22Rv1 (cell line): ENCODE data around the gene EXOC4.
A peak's percentile ranks its signal among the peaks of the same experiment; 100 is the strongest.

Experiments
- H3K27ac ChIP-seq: fragments of 450-650 bp; 2 replicates; pipeline ENCODE4 v1.5.1; 2017
- ZFX ChIP-seq: fragments of 450-650 bp; IDR thresholded peaks from 2 replicates; pipeline ENCODE4 v1.6.1; 2017; ENCODE audit warnings: antibody characterized with exemption, borderline replicate concordance
- TF ChIP-seq, protein P1 (sequence below): fragments of 450-650 bp; IDR thresholded peaks from 2 replicates; pipeline ENCODE4 v1.5.1; 2017; ENCODE audit warnings: mild to moderate bottlenecking

EXOC4 gene

DNA sequence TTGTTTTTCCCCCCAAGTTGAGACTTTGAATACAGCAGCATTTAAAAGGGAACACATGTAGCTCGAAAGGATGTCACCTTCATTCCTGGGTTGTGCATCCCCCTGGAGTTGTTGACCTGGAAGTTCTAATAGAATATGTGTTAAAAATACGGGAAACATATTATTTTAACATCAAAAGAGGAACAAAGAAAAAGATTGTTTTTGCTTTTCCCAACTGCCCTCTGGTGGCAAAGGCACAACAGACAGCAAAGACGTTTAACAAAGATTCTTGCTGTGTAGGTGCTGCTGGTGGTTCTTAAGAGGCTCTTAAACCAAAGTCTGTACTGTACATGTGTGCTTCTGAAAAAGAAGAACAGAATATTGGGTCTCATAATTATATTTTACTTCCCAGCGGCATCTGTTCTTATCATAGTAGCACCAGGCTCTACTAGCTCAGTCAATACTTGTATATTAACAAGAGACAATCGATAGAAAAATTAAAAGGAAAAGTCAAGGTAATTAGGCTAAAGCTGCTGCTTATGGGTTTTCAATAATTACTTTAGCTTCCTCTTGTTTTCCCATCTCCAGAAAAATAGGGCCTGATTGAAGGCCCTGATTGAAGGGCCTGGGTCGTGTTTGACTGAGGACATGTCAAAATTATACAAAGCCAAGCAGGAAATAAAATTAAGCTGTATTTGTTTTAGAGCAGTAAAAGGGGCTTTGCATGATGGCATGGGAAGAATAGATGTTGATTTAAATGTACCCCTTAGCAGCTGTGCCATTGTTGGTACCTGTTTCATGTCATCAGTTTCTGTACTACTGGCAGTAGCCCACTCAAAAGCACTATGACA lies 490.0 kb downstream of the EXOC4 start:
- H3K27ac ChIP-seq = no peak overlapping the region
- TF ChIP-seq, protein P1, sequence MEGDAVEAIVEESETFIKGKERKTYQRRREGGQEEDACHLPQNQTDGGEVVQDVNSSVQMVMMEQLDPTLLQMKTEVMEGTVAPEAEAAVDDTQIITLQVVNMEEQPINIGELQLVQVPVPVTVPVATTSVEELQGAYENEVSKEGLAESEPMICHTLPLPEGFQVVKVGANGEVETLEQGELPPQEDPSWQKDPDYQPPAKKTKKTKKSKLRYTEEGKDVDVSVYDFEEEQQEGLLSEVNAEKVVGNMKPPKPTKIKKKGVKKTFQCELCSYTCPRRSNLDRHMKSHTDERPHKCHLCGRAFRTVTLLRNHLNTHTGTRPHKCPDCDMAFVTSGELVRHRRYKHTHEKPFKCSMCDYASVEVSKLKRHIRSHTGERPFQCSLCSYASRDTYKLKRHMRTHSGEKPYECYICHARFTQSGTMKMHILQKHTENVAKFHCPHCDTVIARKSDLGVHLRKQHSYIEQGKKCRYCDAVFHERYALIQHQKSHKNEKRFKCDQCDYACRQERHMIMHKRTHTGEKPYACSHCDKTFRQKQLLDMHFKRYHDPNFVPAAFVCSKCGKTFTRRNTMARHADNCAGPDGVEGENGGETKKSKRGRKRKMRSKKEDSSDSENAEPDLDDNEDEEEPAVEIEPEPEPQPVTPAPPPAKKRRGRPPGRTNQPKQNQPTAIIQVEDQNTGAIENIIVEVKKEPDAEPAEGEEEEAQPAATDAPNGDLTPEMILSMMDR = peak; percentile 58
- TF ChIP-seq ZFX = no peak

DNA sequence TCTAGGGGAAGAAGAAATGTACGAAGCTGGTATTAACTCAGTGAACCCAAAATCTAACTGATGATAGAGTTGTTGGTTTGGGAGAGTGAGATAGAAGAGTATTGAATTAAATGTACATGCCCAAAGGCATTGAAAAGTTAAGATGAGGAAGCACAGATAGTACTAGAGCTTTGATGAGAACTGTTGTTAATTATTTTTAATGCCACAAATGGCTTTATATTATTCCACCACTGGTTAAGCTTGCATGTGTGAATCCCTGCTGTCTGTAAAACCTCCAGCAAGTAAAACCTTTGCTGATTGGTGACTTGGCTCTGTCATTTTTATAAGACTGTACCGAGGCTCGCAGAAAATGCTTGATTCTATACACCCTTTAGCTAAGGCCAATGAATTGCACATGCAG lies 491.6 kb downstream of the EXOC4 start:
- TF ChIP-seq, protein P1 = no peak
- TF ChIP-seq ZFX = no peak
- H3K27ac ChIP-seq = no peak overlapping the region

DNA sequence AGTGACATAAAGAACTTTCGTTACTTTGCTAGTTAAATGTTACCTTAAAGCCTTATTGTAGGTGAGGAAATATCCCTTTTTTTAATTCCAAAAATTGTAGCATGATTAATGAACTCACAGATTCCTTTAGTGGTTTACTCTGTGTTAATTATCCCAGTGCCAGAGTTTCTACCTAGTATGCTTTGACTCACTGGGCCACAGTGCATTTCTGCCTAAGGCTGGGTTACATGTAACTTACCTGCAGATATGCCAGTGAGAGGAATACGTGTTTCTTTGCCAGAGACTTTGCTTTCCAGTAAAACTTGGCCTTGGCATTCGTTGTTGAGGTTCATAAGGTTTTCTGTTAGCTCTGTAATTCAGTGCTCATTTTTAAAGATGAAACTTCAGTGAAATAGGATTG lies 493.4 kb downstream of the EXOC4 start:
- TF ChIP-seq, protein P1 = no peak
- no peak for TF ChIP-seq ZFX

DNA sequence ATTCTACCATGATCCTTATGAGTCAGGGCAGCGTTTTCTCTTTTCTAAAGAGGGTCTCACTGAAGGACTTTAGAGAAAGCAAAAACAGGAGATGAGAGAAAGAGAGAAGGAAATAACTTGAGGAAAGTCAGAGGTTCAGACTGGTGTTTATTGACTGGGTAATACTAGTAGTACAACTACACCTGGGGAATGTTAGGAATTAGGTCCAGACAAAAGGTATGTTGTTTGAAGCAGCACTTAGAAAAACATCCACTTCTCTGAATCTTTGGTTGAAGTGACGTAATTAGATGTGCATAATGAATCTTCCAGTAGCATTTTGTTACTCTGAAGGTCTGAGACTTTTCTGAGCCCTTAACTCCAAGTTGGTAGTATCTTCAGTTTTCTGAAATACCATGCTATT lies 494.0 kb downstream of the EXOC4 start:
- H3K27ac ChIP-seq = no peak overlapping the region
- no peak for TF ChIP-seq ZFX
- TF ChIP-seq, protein P1 = no peak

More for the DNA sequence above, 493.4 kb downstream of the EXOC4 start:
- H3K27ac ChIP-seq = no peak overlapping the region

DNA sequence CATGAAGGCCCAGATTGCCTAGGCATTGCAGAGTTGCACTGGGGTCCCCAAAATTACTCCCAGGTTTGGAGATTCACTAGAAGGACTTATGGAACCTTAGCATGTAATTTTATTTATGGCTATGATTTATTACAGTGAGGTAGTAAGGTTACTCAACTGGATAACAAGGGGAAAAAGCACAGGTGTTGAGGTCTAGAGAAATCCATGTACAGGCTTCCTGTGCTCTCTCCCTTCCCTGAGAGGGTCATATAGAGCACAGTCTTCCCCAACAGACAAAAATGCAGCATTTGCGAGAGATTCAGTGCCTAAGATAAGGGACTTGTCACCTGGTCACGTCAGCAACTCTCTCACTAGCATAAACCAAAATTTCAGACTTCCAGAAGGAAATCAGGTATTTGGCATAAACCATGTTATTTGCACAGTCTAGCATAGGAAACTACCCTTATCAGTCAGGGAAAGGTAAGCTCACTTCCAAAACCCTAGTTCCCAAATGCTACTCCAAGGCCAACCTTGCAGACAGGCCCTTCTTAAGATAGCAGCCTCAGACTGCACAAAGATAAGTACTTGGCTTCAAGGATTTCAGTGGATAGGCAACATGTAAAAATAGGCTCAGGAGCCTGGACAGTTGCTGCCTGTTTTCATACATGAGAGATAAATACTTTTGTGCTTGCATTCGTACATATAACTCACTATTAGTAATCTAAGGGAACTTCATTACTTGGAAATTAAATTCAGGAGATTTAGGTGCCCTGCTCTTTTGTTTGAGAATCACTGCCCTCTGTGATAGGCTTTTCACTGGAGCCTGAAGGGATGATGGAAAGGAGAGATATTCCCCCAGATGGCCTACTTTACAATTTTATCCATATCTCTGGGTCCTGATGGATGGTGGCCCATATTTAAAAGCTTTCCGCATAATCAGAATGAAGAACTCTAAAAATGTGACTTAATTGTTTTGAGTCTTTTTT lies 495.8 kb downstream of the EXOC4 start:
- no peak overlapping the region for H3K27ac ChIP-seq
- TF ChIP-seq ZFX = no peak
- TF ChIP-seq, protein P1 = no peak

DNA sequence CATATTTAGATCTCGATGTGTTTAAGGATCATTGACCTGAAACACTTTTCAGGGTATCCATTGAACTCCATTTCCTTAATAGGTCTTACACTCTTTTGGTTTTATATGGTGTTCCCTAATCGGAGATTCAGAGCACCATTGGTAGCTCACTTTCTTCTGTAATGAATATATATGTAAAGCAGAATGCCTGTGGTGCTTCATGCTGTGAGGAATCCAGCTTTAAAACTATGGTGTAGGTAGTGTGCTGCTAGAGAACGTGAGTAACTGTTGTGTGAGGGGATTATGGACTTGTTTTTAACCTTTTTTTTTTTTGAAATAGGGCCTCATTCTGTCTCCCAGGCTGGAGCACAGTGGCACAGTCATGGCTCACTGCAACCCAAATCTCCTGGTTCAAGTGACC lies 497.4 kb downstream of the EXOC4 start:
- no peak for TF ChIP-seq ZFX
- TF ChIP-seq, protein P1 = no peak
- H3K27ac ChIP-seq = no peak overlapping the region
